Esophagus muscularis mucosa (tissue), 3 donors: Measurements from ENCODE around the gene CLCNKA.

Experiments used
- CTCF ChIP-seq, 3 experiments: fragments of 200-600 bp in 2 of 3; fragments of 450-650 bp in 1 of 3; sonication (generic) in 2 of 3; IDR thresholded peaks; one replicate each; pipeline ENCODE4 v1.5.1; 2017 to 2019; ENCODE audit warnings: antibody characterized with exemption in 3 of 3, mild to moderate bottlenecking in 2 of 3, moderate library complexity in 1 of 3
- POLR2A ChIP-seq: fragments of 450-650 bp; IDR thresholded peaks from one replicate; pipeline ENCODE4 v1.6.1; 2017; ENCODE audit warnings: antibody characterized with exemption, moderate library complexity, mild to moderate bottlenecking, low read depth

DNA sequence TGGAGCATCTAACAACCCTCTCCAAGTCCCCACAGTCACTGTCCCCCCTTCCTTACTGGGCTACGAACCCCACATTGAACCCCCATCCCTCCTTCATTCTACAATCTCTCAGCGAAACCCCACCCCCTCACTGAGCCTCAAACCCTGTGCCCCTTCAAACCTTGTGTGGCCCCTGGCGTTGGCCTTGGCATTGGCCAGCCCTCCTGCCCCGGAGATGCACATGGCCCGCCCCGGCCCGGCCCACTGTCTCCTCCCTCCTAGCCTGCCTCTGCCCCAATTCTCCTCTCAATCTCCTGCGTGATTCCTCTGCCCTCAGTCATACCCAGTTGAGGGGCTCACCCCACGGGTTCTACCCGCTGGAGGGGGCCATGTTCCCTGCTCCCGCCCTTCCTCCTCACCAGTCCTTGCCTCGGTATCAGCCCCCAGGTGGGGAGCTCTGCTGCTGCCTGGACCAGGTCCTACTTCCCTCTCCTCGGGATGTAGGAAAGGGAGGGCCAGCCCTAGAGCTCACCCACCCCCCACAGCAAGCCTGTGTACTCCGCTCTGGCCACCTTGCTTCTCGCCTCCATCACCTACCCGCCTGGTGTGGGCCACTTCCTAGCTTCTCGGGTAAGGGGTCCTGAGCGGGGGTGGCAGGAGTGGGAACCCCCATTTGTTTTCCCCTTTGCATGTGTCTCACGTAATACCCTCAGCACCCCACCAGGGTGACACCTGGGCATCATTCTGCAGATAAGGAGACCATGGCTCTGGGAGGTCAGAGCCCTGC is 6.6 kb downstream of the CLCNKA start:
- no peak for TF ChIP-seq CTCF (IDR thresholded peaks at IDR 0.05)
- no peak for TF ChIP-seq POLR2A
